ENCODE measurements around the gene TAOK2.

- TF ChIP-seq CTCF (IDR thresholded peaks at IDR 0.05; ENCODE audit: low read depth, low read length) (no peak), POLR2A (IDR thresholded peaks at IDR 0.05; ENCODE audit: extremely low read depth, insufficient read length) (no peak), MYC (IDR thresholded peaks at IDR 0.05; ENCODE audit: low read depth, low read length) (no peak)
Observed at GRCh38 chr16:29977063-29977825, 3.6 kb downstream of the TAOK2 start.

Measured in NB4 (cell line).